Measurements from ENCODE around the gene LCE5A. TPM values are rescaled to one million over a fixed set of nuclear protein-coding genes. Genes with fewer than 3 reads are reported as not detected.
"Not testable (repeated sequence)": the region's sequence is repeated elsewhere in the genome, so short reads cannot be mapped to it uniquely, and the experiment has no call there.

Gene LCE5A
- total RNA-seq, 1 experiment from 2014 or later: not detected

GRCh38 chr1:152537496-152537895, 26.9 kb downstream of the LCE5A start:
- no peak for DNase-seq
- no peaks in the 10 kb centered on the region for H3K36me3 ChIP-seq (replicated peaks; ENCODE audit: control insufficient read depth, insufficient read depth, low read length)
- H3K27me3 ChIP-seq (ENCODE audit: control insufficient read depth, insufficient read depth, low read length): no peaks in the 10 kb centered on the region
- no peak overlapping the region for H3K4me3 ChIP-seq (ENCODE audit: insufficient read depth, low read depth, low read length)

GRCh38 chr1:152539901-152540300, 29.3 kb downstream of the LCE5A start:
- Histone ChIP-seq H3K27me3 (ENCODE audit: control insufficient read depth, insufficient read depth, low read length) (no peaks in the 10 kb centered on the region), H3K4me3 (ENCODE audit: insufficient read depth, low read depth, low read length) (no peak overlapping the region), H3K36me3 (replicated peaks; ENCODE audit: control insufficient read depth, insufficient read depth, low read length) (no peaks in the 10 kb centered on the region)
- no peak for DNase-seq

GRCh38 chr1:152543820-152544219, 33.2 kb downstream of the LCE5A start:
- Histone ChIP-seq H3K27me3 (ENCODE audit: control insufficient read depth, insufficient read depth, low read length) (no peaks in the 10 kb centered on the region), H3K4me3 (ENCODE audit: insufficient read depth, low read depth, low read length) (no peak overlapping the region), H3K36me3 (replicated peaks; ENCODE audit: control insufficient read depth, insufficient read depth, low read length) (no peaks in the 10 kb centered on the region)
- DNase-seq: no peak

- no peaks in the 10 kb centered on the region for H3K27me3 ChIP-seq (ENCODE audit: control insufficient read depth, insufficient read depth, low read length)
- no peak for DNase-seq
- no peaks in the 10 kb centered on the region for H3K36me3 ChIP-seq (replicated peaks; ENCODE audit: control insufficient read depth, insufficient read depth, low read length)
- no peak overlapping the region for H3K4me3 ChIP-seq (ENCODE audit: insufficient read depth, low read depth, low read length)
Measured at GRCh38 chr1:152546704-152547103, 36.1 kb downstream of the LCE5A start.

- not testable (repeated sequence) for H3K27me3 ChIP-seq (ENCODE audit: control insufficient read depth, insufficient read depth, low read length); DNase-seq; H3K4me3 ChIP-seq (ENCODE audit: insufficient read depth, low read depth, low read length); H3K36me3 ChIP-seq (replicated peaks; ENCODE audit: control insufficient read depth, insufficient read depth, low read length)
Measured at GRCh38 chr1:152548358-152548757, 37.8 kb downstream of the LCE5A start.

Other genes with a start within 250 kb of the LCE5A start
- gene FLG, start 185.6 kb upstream of the LCE5A start, total RNA-seq (2014; rRNA removed; shearing (Covaris generic)): not detected in 2 replicates
- not detected in 2 replicates for gene FLG2, start 150.8 kb upstream of the LCE5A start, total RNA-seq (2014; rRNA removed; shearing (Covaris generic))
- gene CRNN, start 96.5 kb upstream of the LCE5A start, total RNA-seq (2014; rRNA removed; shearing (Covaris generic)): not detected in 2 replicates
- not detected in 2 replicates for gene CRCT1, start 3.7 kb downstream of the LCE5A start, total RNA-seq (2014; rRNA removed; shearing (Covaris generic))
- gene LCE3E, start 56.0 kb downstream of the LCE5A start, total RNA-seq (2014; rRNA removed; shearing (Covaris generic)): not detected in 2 replicates
- gene LCE3D, start 69.7 kb downstream of the LCE5A start, total RNA-seq (2014; rRNA removed; shearing (Covaris generic)): not detected in 2 replicates
- not detected in 2 replicates for gene LCE3C, start 89.4 kb downstream of the LCE5A start, total RNA-seq (2014; rRNA removed; shearing (Covaris generic))
- not detected in 2 replicates for gene LCE3B, start 103.0 kb downstream of the LCE5A start, total RNA-seq (2014; rRNA removed; shearing (Covaris generic))
- gene LCE3A, start 112.3 kb downstream of the LCE5A start, total RNA-seq (2014; rRNA removed; shearing (Covaris generic)): not detected in 2 replicates
- not detected in 2 replicates for gene LCE2D, start 152.6 kb downstream of the LCE5A start, total RNA-seq (2014; rRNA removed; shearing (Covaris generic))
- not detected in 2 replicates for gene LCE2C, start 164.5 kb downstream of the LCE5A start, total RNA-seq (2014; rRNA removed; shearing (Covaris generic))
- gene LCE2B, start 175.3 kb downstream of the LCE5A start, total RNA-seq (2014; rRNA removed; shearing (Covaris generic)): not detected in 2 replicates
- not detected in 2 replicates for gene LCE2A, start 187.5 kb downstream of the LCE5A start, total RNA-seq (2014; rRNA removed; shearing (Covaris generic))
- gene LCE4A, start 197.4 kb downstream of the LCE5A start, total RNA-seq (2014; rRNA removed; shearing (Covaris generic)): not detected in 2 replicates
- gene KPRP, start 247.2 kb downstream of the LCE5A start, total RNA-seq (2014; rRNA removed; shearing (Covaris generic)): not detected in 2 replicates

Data from H7 (cell line).